ENCODE data around the gene USP9X. TPM values are rescaled to one million over a fixed set of nuclear protein-coding genes. Genes with fewer than 3 reads are reported as not detected.

The USP9X gene
- total RNA-seq, 4 donors from 2014 or later, result 50.4 to 77.6 (median 58.4) TPM

GRCh38 chrX:41234962-41235361, 149.7 kb downstream of the USP9X start:
- no peak overlapping the region for H3K4me3 ChIP-seq (ENCODE audit: low read depth, poor library complexity, severe bottlenecking)
- no peak for TF ChIP-seq POLR2A (IDR thresholded peaks at IDR 0.05)
- TF ChIP-seq, protein P1, sequence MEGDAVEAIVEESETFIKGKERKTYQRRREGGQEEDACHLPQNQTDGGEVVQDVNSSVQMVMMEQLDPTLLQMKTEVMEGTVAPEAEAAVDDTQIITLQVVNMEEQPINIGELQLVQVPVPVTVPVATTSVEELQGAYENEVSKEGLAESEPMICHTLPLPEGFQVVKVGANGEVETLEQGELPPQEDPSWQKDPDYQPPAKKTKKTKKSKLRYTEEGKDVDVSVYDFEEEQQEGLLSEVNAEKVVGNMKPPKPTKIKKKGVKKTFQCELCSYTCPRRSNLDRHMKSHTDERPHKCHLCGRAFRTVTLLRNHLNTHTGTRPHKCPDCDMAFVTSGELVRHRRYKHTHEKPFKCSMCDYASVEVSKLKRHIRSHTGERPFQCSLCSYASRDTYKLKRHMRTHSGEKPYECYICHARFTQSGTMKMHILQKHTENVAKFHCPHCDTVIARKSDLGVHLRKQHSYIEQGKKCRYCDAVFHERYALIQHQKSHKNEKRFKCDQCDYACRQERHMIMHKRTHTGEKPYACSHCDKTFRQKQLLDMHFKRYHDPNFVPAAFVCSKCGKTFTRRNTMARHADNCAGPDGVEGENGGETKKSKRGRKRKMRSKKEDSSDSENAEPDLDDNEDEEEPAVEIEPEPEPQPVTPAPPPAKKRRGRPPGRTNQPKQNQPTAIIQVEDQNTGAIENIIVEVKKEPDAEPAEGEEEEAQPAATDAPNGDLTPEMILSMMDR (IDR thresholded peaks at IDR 0.05), result no peak
- WGBS, 2 donors, result 49 to 79% methylated on average over 2 of the region's 2 CpGs
- intact Hi-C loops (cut with DNase I; ENCODE audit: low total_unique reads), result no loop called here
- no peak for DNase-seq (ENCODE audit: low spot score in 2 of 2)

GRCh38 chrX:41236629-41237028, 151.4 kb downstream of the USP9X start:
- intact Hi-C loops (cut with DNase I; ENCODE audit: low total_unique reads), result no loop called here
- no peak for DNase-seq (ENCODE audit: low spot score in 2 of 2)
- H3K4me3 ChIP-seq (ENCODE audit: low read depth, poor library complexity, severe bottlenecking), result no peak overlapping the region
- TF ChIP-seq, protein P1 (IDR thresholded peaks at IDR 0.05), result no peak
- TF ChIP-seq POLR2A (IDR thresholded peaks at IDR 0.05), result no peak

DNA sequence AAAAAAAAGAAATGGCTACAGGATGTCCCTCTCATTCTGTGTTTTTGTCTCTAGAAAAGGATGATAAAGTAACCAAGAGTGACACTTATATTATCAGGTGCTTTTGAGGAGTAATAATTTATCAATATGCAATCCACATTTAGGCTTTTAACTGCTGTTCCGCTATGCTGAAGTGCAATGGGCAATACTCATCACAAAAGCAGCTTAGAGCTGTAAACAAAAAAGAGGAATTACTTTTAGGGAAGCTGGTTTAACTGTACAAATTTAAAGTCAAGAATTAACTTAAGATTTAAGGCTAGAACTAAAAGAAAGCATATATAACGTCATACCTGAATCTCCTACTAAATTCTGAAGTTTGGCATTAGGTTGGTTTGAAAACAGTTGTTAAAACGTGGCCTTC, 155.3 kb downstream of the USP9X start:
- DNase-seq (ENCODE audit: low spot score in 2 of 2), result no peak
- no peak overlapping the region for H3K4me3 ChIP-seq (ENCODE audit: low read depth, poor library complexity, severe bottlenecking)
- TF ChIP-seq, protein P1 (IDR thresholded peaks at IDR 0.05), result no peak
- no peak for TF ChIP-seq POLR2A (IDR thresholded peaks at IDR 0.05)
- 73 to 86% methylated on average over 3 of the region's 3 CpGs for WGBS, 2 donors
- intact Hi-C loops (cut with DNase I; ENCODE audit: low total_unique reads), result no loop called here

DNA sequence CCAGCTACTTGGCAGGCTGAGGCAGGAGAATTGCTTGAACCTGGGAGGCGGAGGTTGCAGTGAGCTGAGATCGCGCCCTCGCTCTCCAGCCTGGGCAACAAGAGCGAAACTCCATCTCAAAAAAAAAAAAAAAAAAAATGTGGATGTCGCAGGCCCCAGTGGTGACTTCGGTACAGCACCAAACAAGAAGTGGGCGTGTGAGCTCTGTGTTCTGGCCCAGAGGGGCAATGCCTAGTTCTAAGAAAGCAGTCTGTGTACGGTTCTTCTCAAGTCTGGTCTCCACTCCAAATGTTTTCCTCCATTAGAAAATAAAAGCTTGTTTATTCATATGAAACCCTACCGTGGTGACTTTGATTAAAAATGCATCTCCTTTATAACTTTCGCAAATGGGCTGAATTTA, 156.7 kb downstream of the USP9X start:
- TF ChIP-seq POLR2A (IDR thresholded peaks at IDR 0.05), result no peak
- no peak for DNase-seq (ENCODE audit: low spot score in 2 of 2)

GRCh38 chrX:41245641-41246040, 160.4 kb downstream of the USP9X start:
- intact Hi-C loops (cut with DNase I; ENCODE audit: low total_unique reads), result no loop called here
- WGBS, 2 donors, result 68 to 79% methylated on average over 2 of the region's 2 CpGs
- no peak for DNase-seq (ENCODE audit: low spot score in 2 of 2)
- TF ChIP-seq, protein P1 (IDR thresholded peaks at IDR 0.05), result no peak
- TF ChIP-seq POLR2A (IDR thresholded peaks at IDR 0.05), result no peak
- H3K4me3 ChIP-seq (ENCODE audit: low read depth, poor library complexity, severe bottlenecking), result no peak overlapping the region

More for the DNA sequence above, 156.7 kb downstream of the USP9X start:
- 74 to 80% methylated on average over 11 of the region's 11 CpGs for WGBS, 2 donors
- no peak overlapping the region for H3K4me3 ChIP-seq (ENCODE audit: low read depth, poor library complexity, severe bottlenecking)
- intact Hi-C loops (cut with DNase I; ENCODE audit: low total_unique reads), result no loop called here

DNA sequence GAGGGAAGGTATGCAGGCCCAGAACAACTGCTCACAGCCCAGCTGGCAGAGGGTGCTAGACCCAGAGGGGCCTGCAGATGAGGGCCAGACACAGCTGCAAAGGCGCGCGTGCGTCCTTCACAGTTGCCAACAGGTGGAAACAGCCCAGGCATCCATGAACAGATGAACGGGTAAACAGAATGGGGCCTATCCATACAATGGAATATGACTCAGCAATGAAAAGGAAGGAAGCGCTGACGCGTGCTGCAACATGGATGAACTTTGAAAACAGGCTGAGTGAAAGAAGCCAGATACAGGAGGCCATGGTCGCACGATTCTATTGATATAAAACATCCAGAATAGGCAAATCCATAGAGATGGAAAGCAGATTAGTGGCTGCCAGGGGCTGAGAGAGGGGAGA, 165.6 kb downstream of the USP9X start:
- intact Hi-C loops (cut with DNase I; ENCODE audit: low total_unique reads), result no loop called here
- no peak for TF ChIP-seq POLR2A (IDR thresholded peaks at IDR 0.05)
- TF ChIP-seq, protein P1 (IDR thresholded peaks at IDR 0.05), result no peak
- DNase-seq (ENCODE audit: low spot score in 2 of 2), result no peak
- WGBS, 2 donors, result 92 to 93% methylated on average over 10 of the region's 10 CpGs
- no peak overlapping the region for H3K4me3 ChIP-seq (ENCODE audit: low read depth, poor library complexity, severe bottlenecking)

Data from lower leg skin (tissue), 4 donors.